Epithelial cell of esophagus (primary cell): ENCODE measurements around the gene RTF2.

ENCODE experiments used
- DNase-seq: peaks from one replicate; pipeline ENCODE4 v3.0.0; 2010; ENCODE audit warnings: low read depth
- H3K4me3 ChIP-seq: 2 replicates; pipeline ENCODE4 v1.5.1; 2011; ENCODE audit warnings: mild to moderate bottlenecking, low read length, control low read depth
- TF ChIP-seq, protein P1 (sequence below): IDR thresholded peaks from 2 replicates; pipeline ENCODE4 v1.5.1; 2011; ENCODE audit warnings: low read depth, mild to moderate bottlenecking, low read length, control low read depth, inconsistent platforms; ENCODE audit not compliant: insufficient read depth; ENCODE audit errors: missing control alignments

RTF2 gene

DNA sequence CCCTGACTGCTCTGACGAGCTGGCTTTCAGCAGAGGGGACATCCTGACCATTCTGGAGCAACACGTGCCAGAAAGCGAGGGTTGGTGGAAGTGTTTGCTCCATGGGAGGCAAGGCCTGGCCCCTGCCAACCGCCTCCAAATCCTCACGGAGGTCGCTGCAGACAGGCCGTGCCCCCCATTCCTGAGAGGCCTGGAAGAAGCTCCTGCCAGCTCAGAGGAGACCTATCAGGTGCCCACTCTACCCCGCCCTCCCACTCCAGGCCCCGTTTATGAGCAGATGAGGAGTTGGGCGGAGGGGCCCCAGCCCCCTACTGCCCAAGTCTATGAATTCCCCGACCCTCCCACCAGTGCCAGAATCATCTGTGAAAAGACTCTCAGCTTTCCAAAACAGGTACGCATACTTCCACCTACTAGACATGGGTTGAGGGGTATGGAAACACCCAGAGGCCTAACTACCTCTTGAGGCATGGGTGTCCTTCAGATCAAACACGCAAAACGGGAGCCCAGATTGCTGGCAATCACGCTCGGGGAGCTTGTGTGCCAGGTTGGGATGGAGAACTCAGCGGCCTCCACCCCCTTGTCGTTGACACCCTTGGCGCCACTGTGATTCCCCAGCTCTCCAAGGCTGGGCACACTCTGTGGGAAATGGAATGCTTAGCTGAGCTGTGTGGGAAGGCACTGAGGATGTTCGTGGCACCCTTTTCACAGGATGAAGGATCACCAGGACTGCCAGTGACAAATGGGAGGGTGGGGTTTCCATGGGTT is 31.0 kb upstream of the RTF2 start:
- no peak for DNase-seq
- H3K4me3 ChIP-seq: no peak overlapping the region
- TF ChIP-seq, protein P1, sequence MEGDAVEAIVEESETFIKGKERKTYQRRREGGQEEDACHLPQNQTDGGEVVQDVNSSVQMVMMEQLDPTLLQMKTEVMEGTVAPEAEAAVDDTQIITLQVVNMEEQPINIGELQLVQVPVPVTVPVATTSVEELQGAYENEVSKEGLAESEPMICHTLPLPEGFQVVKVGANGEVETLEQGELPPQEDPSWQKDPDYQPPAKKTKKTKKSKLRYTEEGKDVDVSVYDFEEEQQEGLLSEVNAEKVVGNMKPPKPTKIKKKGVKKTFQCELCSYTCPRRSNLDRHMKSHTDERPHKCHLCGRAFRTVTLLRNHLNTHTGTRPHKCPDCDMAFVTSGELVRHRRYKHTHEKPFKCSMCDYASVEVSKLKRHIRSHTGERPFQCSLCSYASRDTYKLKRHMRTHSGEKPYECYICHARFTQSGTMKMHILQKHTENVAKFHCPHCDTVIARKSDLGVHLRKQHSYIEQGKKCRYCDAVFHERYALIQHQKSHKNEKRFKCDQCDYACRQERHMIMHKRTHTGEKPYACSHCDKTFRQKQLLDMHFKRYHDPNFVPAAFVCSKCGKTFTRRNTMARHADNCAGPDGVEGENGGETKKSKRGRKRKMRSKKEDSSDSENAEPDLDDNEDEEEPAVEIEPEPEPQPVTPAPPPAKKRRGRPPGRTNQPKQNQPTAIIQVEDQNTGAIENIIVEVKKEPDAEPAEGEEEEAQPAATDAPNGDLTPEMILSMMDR: no peak

DNA sequence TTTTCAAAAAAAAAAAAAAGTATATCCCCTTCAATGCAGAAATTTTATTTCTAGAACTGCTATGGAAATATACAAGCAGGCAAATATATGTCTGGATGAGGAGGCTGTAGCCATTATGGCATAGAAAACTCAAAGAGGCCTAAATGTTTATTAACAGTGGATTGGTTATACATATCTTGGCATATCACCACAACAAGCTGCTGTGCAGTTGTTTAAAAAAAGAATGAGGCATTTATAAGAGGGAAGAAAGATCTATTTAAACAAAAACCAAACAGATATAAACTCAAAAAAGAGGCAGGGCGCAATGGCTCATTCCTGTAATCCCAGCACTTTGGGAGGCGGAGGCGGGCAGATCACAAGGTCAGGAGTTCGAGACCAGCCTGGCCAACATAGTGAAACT is 30.1 kb upstream of the RTF2 start:
- TF ChIP-seq, protein P1: no peak
- DNase-seq: no peak
- H3K4me3 ChIP-seq: no peak overlapping the region

DNA sequence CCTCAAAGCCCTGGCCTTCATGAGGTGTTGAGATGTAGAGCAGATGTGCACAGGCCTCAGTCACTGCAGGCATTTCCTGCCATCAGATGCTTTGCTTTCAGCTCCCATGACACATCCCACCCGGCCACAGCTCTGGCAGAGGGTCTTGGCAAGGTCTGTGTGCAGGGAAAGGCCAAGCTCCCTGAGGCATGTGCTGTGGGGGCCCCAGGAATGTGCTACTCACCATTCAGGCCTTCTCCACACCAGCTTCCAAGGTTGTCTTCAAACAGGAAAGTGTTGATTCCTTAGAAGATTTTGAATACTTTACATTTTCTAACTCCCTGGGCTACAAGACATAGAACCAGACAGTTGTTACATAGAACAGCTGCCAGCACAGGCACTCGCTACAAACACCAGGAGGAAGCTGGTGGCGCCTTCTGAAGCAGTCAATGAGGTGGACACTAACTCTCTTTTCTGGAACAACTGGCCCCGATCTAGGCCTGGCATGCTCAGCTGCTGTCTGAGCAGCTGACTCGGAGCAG is 28.6 kb upstream of the RTF2 start:
- TF ChIP-seq, protein P1: no peak
- no peak overlapping the region for H3K4me3 ChIP-seq
- DNase-seq: peak; percentile 13

DNA sequence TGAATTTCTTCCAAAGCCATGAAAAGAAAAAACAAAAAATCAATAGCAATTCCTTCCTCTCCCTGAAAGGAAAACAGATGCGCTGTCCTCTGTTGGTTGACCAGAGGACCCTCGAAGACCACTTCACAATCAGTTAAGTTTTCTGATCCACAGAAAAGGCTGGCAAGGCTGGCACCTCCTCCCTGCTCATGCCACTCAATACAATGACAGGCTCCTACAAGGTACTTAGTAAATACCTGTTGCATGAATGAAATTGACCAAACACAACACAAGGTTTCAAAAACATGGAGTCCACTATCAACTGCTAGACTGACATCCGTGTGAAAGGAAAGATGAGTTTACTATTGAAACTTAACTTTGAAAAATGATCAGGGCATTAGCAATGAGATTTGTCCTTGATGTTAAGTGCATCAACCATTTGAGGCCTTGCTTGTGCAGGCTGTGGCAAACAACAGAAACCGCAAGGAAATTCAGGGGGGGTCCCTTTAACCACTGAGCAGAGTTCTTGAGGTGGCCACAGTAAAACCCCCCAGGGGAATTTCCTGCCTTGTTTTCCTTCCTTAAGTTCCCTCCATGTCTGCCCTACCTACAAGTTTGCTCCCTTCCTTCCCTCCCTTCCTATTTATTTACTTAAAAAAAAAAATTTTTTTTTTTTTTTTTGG is 27.9 kb upstream of the RTF2 start:
- H3K4me3 ChIP-seq: no peak overlapping the region
- no peak for DNase-seq
- TF ChIP-seq, protein P1: no peak

DNA sequence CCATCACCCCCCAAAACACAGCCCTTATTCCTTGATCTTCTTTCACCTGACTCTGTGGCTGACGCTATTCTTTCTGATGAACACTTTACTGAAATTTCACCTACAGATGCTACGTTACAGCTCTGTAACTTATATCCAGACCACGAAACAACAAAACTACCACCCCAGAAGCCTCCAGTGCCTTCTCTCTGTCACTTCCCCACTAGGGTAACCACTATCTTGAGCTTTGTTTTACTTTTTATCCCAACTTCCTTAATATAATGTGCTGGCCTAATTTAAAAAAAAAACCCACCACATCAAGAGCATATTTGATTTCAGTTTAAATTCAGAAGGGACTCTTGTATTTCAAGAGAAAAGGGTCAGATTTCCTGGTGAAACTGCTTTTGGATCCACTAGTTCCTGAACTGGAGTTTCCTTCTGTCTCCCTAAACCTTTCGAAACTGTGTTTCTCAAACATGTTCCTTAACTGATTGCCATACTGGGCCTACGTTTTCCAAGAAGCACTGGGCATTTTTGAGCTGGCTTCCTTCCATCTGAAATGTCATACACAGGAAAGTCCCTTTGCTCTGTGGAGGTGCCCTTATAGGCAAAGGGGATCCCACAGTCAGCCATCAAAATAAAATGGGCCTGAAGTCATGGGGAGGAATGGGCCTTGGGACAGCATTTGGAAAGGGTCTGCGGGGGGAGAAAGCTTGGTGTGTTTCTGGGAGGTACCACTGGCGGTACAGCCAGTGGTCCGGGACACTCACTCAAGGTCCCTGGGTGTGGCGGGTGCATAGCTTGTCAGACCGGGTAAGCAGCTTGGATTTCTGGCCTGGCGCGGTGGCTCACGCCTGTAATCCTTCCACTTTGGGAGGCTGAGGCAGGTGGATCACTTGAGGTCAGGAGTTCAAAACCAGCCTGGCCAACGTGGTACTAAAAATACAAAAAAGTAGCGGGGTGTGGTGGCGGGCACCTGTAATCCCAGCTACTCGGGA is 25.8 kb upstream of the RTF2 start:
- TF ChIP-seq, protein P1: no peak
- H3K4me3 ChIP-seq: no peak overlapping the region
- DNase-seq: no peak

DNA sequence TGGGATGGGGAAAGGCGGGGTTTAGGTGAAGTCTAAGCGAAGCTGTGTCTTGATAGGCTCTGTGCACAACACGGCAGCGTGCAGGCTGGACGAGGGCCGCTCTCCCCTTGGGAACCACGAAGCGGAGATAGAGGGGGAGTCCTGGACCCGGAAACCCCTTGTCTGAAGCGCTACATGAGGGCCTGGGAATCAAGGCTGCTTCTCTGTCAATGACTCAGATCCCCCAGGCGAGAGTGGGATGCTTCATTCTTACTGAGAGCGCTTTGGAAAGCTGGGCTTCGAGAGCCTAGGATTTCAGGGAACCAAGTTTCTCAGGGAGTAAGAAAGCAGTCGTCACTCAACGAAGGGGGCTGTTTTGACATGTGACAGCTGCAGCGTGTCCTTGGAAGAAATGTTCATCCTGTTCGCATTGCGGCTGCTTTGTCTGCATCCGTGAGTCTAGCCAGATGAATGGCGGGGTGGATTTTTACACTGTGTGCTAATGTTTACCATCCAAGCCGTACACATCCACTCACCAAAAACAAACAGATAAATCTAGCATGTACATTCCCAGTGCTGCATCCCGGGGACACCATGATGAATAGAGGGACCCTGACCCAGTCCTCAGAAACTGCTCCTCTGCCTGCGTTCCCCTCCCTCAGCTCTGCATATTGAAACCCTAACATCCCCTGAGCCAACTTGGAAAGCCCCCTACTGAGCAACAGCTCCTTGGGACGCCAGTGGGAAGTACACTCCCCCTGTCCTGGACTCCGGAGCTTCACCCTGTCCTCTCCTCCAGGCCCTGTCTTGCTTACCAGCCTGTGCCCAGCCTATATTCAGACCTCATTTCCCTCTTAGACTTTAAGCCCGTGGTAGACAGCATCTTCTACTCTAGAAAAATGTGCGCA is 24.5 kb upstream of the RTF2 start:
- no peak overlapping the region for H3K4me3 ChIP-seq
- DNase-seq: peak; percentile 60
- TF ChIP-seq, protein P1: no peak
